Endothelial cell of umbilical vein (primary cell): ENCODE measurements around the gene TERT. TPM values are rescaled to one million over a fixed set of nuclear protein-coding genes. Genes with fewer than 3 reads are reported as not detected.
A peak's percentile ranks its signal among the peaks of the same experiment; 100 is the strongest.

Experiments
- BruUV-seq: library from RNA; stranded (reverse); fragments of 400-500 nt; replicated peaks from 2 replicates; lab custom pipeline; 2021; lab: Mats Ljungman, UMichigan
- CTCF ChIA-PET: fragments of 300-600, 350-600 bp; sonication (Branson Sonifier 250); formaldehyde crosslinking; loops from one replicate; lab custom pipeline; 2021; ENCODE audit warnings: antibody characterized with exemption, inconsistent platforms; lab: Charles Lee
- POLR2A ChIA-PET: fragments of 300-600, 350-600 bp; sonication (Branson Sonifier 250); formaldehyde crosslinking; loops from one replicate; lab custom pipeline; 2021; ENCODE audit warnings: antibody characterized with exemption, inconsistent platforms; lab: Charles Lee
- DNase-seq: peaks from one replicate; pipeline ENCODE4 v3.0.0-alpha.2; 2011; ENCODE audit warnings: low read depth, low spot score
- FAIRE-seq: peaks from 2 replicates; lab custom pipeline; 2011; peaks lifted over from hg19 to GRCh38; lab: Jason Lieb, UNC
- H2AFZ ChIP-seq: 2 replicates; pipeline ENCODE4 v1.6.0; 2012; ENCODE audit warnings: low read depth, low read length, control low read depth, inconsistent platforms
- H3K27ac ChIP-seq: 2 replicates; pipeline ENCODE4 v1.5.1; 2011; ENCODE audit warnings: low read depth, mild to moderate bottlenecking, control low read depth, low read length, moderate library complexity; ENCODE audit not compliant: insufficient read depth
- H3K27me3 ChIP-seq, 2 experiments: 2 replicates each; pipeline versions ENCODE4 v1.6.0 to v1.6.1; 2011; ENCODE audit warnings: low read length in 2 of 2, mixed read lengths in 1 of 2; ENCODE audit not compliant: control insufficient read depth in 2 of 2, insufficient read depth in 2 of 2
- H3K36me3 ChIP-seq, 2 experiments: 2 replicates in 1 of 2; 3 replicates in 1 of 2; pipeline ENCODE4 v1.5.1; 2011; ENCODE audit warnings: low read length in 2 of 2, mild to moderate bottlenecking in 1 of 2, moderate library complexity in 1 of 2; ENCODE audit not compliant: control insufficient read depth in 2 of 2, insufficient read depth in 2 of 2; ENCODE audit errors: extremely low read depth in 1 of 2
- H3K4me1 ChIP-seq: 3 replicates; pipeline ENCODE4 v1.5.1; 2011; ENCODE audit warnings: mild to moderate bottlenecking, low read length; ENCODE audit not compliant: control insufficient read depth, insufficient read depth; ENCODE audit errors: extremely low read depth
- H3K4me2 ChIP-seq: 2 replicates; pipeline ENCODE4 v1.6.1; 2011; ENCODE audit warnings: low read length, control low read depth, mixed read lengths; ENCODE audit not compliant: insufficient read depth
- H3K4me3 ChIP-seq, 3 experiments: fragments of 200-600 bp in 1 of 3; sonication (generic), shearing (Covaris generic) in 1 of 3; replicated peaks in 1 of 3; 2 replicates each; pipeline ENCODE4 v1.5.1; 2011 to 2016; ENCODE audit warnings: control low read depth in 3 of 3, low read length in 3 of 3, mild to moderate bottlenecking in 2 of 3, inconsistent platforms in 1 of 3, low read depth in 1 of 3, moderate library complexity in 1 of 3; ENCODE audit not compliant: insufficient read depth in 1 of 3
- H3K79me2 ChIP-seq: 2 replicates; pipeline ENCODE4 v1.6.0; 2012; ENCODE audit warnings: low read length, inconsistent platforms; ENCODE audit not compliant: control insufficient read depth, insufficient read depth
- H3K9ac ChIP-seq: replicated peaks from 2 replicates; pipeline ENCODE3; 2011; ENCODE audit warnings: low read length, control low read depth; ENCODE audit not compliant: insufficient read depth; ENCODE audit errors: extremely low read depth
- H3K9me1 ChIP-seq: replicated peaks from 3 replicates; pipeline ENCODE4 v1.6.0; 2011; ENCODE audit warnings: mild to moderate bottlenecking, low read length; ENCODE audit not compliant: control insufficient read depth, insufficient read depth; ENCODE audit errors: extremely low read depth
- H3K9me3 ChIP-seq: replicated peaks from 2 replicates; pipeline ENCODE4 v1.5.1; 2012; ENCODE audit warnings: low read length, inconsistent platforms; ENCODE audit not compliant: control insufficient read depth, insufficient read depth
- H4K20me1 ChIP-seq: replicated peaks from 2 replicates; pipeline ENCODE3; 2011; ENCODE audit warnings: mild to moderate bottlenecking, low read length; ENCODE audit not compliant: control insufficient read depth, insufficient read depth; ENCODE audit errors: extremely low read depth
- EZH2 ChIP-seq: IDR thresholded peaks from 2 replicates; pipeline ENCODE4 v1.6.1; 2012; ENCODE audit warnings: borderline replicate concordance, low read depth, mild to moderate bottlenecking, moderate library complexity, low read length, inconsistent platforms; ENCODE audit not compliant: severe bottlenecking
- FOS ChIP-seq: IDR thresholded peaks from 2 replicates; pipeline ENCODE4 v1.6.1; 2011; ENCODE audit warnings: mild to moderate bottlenecking, low read length, moderate library complexity, borderline replicate concordance; ENCODE audit not compliant: insufficient read depth
- GATA2 ChIP-seq: IDR thresholded peaks from 2 replicates; pipeline ENCODE4 v1.7.0; 2011; ENCODE audit warnings: low read depth, mild to moderate bottlenecking, moderate library complexity, mixed read lengths, low read length; ENCODE audit not compliant: insufficient read length, insufficient read depth
- JUN ChIP-seq: IDR thresholded peaks from 2 replicates; pipeline ENCODE4 v1.6.1; 2011; ENCODE audit warnings: borderline replicate concordance, low read depth; ENCODE audit not compliant: insufficient read length, insufficient read depth
- MYC ChIP-seq: IDR thresholded peaks from one replicate; pipeline ENCODE4 v1.6.1; 2011; ENCODE audit warnings: mild to moderate bottlenecking, low read depth, low read length
- POLR2A ChIP-seq: IDR thresholded peaks from 2 replicates; pipeline ENCODE4 v1.6.1; 2012; ENCODE audit warnings: low read depth, mild to moderate bottlenecking, control low read depth, low read length
- POLR2AphosphoS5 ChIP-seq: IDR thresholded peaks from 2 replicates; pipeline ENCODE4 v1.6.1; 2012; ENCODE audit warnings: low read depth, mild to moderate bottlenecking, control low read depth, low read length, moderate library complexity; ENCODE audit not compliant: insufficient read depth
- dilution Hi-C: fragments of 300-500 bp; cut with MboI; formaldehyde crosslinking; loops from one replicate; pipeline ENCODE4 v1.15.0; 2019; ENCODE audit warnings: low sequenced_read_pairs; ENCODE audit not compliant: extremely low pct_ligation_motif_present
- intact Hi-C: fragments of 100-400 bp; cut with micrococcal nuclease; formaldehyde crosslinking; loops from one replicate; pipeline ENCODE4 v1.10.0; 2022
- polyA plus RNA-seq, 4 experiments: library from polyadenylated mRNA; depleted of rRNA in 3 of 4; stranded (reverse) in 3 of 4; unstranded in 1 of 4; fragments of >200 nt; gene quantifications; 2 replicates each; pipeline versions ENCODE4 v1.2.1 to v1.2.3, GENCODE V29; 2011 to 2012; ENCODE audit warnings: missing spikeins in 1 of 4
- total RNA-seq: library from RNA; stranded (reverse); gene quantifications from 2 replicates; pipeline ENCODE4 v1.2.3, GENCODE V29; 2021
- TF ChIP-seq, protein P1 (sequence below), 2 donors: IDR thresholded peaks; 1 replicate in 1 of 2; 2 replicates in 1 of 2; pipeline ENCODE4 v1.5.1; 2011; ENCODE audit warnings: low read length in 2 of 2, mild to moderate bottlenecking in 2 of 2, moderate library complexity in 2 of 2, control low read depth in 1 of 2, inconsistent platforms in 1 of 2, low read depth in 1 of 2; ENCODE audit not compliant: insufficient read depth in 1 of 2; ENCODE audit errors: extremely low read depth in 1 of 2
- TF ChIP-seq, protein P2 (sequence below): IDR thresholded peaks from 2 replicates; pipeline ENCODE4 v1.6.1; 2011; ENCODE audit not compliant: insufficient read depth, insufficient read length

Gene TERT
- total and polyA plus RNA-seq, 2 donors (not counting 3 experiments of a cell fraction or from before 2014, with no cell fraction given), result 0.04 TPM; not detected in 1

DNA sequence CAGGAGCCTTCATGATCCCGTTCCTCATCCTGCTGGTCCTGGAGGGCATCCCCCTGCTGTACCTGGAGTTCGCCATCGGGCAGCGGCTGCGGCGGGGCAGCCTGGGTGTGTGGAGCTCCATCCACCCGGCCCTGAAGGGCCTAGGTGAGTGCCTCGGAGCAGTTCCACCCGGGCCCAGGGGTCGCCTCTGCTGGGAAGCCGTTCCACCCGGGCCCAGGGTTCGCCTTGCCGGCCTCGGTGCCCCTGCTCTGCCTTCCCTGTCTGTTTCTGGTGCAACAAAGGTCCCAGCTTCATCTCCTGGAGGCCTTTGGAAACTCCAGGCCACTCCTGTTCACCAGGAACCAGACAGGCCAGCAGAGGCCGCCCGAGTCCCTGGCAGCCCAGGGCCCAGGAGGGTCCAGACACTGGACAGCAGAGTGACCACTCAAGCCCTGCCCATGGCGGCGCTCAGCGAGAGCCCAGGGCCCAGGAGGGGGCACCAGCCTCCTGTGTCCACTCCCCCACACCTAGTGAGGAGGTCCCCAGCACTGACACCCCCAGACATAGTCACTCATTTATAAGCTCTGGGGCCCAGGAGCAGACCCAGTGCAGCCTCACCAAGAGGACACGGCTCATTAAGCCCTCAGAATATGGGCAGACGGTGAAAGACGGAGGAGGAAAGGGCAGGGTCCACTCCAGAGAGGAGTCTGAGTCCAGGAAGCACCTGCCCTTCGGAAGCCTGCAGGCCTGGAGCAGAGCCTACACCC is 86.0 kb downstream of the TERT start:
- no peak overlapping the region for H3K4me2 ChIP-seq
- intact Hi-C loops, result loop anchor here (2.0 kb wide), 1 partner anchor 436 kb away; no protein-coding TSS in a partner anchor
- H3K36me3 ChIP-seq, result no peaks in the 10 kb centered on the region
- H3K9me3 ChIP-seq, result no peaks in the 10 kb centered on the region
- POLR2A ChIA-PET, result interaction anchor here (0.6 kb wide), 1 partner anchor 219 kb away, joined by 3 read pairs; no protein-coding TSS in a partner anchor
- H3K79me2 ChIP-seq, result no peaks in the 10 kb centered on the region
- FAIRE-seq (no peak), DNase-seq (peak; percentile 24)
- no peaks in the 10 kb centered on the region for H4K20me1 ChIP-seq
- CTCF ChIA-PET, result interaction anchor here (0.7 to 4.0 kb wide), 9 partner anchors 24 to 445 kb away, joined by 3 to 55 read pairs (median 4); no protein-coding TSS in a partner anchor
- H3K27ac ChIP-seq, result no peak overlapping the region
- H3K4me3 ChIP-seq, result no peak overlapping the region
- no peaks in the 10 kb centered on the region for H3K9me1 ChIP-seq
- H2AFZ ChIP-seq, result no peak overlapping the region
- dilution Hi-C loops, result no loop called here
- TF ChIP-seq JUN, result no peak
- TF ChIP-seq, protein P1, sequence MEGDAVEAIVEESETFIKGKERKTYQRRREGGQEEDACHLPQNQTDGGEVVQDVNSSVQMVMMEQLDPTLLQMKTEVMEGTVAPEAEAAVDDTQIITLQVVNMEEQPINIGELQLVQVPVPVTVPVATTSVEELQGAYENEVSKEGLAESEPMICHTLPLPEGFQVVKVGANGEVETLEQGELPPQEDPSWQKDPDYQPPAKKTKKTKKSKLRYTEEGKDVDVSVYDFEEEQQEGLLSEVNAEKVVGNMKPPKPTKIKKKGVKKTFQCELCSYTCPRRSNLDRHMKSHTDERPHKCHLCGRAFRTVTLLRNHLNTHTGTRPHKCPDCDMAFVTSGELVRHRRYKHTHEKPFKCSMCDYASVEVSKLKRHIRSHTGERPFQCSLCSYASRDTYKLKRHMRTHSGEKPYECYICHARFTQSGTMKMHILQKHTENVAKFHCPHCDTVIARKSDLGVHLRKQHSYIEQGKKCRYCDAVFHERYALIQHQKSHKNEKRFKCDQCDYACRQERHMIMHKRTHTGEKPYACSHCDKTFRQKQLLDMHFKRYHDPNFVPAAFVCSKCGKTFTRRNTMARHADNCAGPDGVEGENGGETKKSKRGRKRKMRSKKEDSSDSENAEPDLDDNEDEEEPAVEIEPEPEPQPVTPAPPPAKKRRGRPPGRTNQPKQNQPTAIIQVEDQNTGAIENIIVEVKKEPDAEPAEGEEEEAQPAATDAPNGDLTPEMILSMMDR (IDR thresholded peaks at IDR 0.05; ENCODE audit: extremely low read depth in 1 of 2, insufficient read depth in 1 of 2, low read depth in 1 of 2, low read length in 2 of 2), result peak; percentile 18 to 63
- H3K4me1 ChIP-seq, result no peaks in the 10 kb centered on the region
- BruUV-seq, result no TSS peak
- no peak overlapping the region for H3K9ac ChIP-seq
- H3K27me3 ChIP-seq, result no peaks in the 10 kb centered on the region

DNA sequence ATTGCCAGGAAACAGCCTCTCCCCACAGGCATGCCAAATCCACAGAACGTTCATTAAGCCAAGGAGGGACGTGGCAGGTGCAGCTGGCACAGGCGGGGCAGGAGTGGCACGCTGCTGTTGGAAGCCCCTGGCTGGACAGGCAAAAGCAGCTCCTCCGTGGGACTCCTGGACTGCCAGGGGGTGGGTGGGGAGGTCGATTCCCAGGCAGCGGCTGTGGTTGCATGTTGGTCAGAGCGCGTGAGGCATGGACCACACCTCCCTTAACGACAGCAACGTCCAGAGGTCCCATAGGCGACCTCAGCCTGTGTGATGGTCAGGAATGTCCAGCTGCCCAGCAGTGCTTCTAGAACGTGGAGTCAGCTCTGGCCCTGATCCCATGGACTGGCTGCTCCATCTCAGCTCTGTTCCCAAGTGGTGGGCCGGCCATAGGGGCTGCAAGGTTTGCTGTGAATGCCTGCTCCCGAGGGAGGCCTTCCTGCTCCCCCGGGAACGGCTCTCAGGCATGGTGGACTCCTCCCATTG is 86.6 kb downstream of the TERT start:
- ChIA-PET CTCF (interaction anchor here (0.7 to 4.0 kb wide), 9 partner anchors 25 to 445 kb away, joined by 3 to 55 read pairs (median 4); no protein-coding TSS in a partner anchor), POLR2A (interaction anchor here (0.6 kb wide), 1 partner anchor 220 kb away, joined by 3 read pairs; no protein-coding TSS in a partner anchor)
- H3K4me3 ChIP-seq, result no peak overlapping the region
- TF ChIP-seq POLR2A (no peak), EZH2 (no peak), FOS (no peak), JUN (no peak), POLR2AphosphoS5 (no peak), MYC (no peak), GATA2 (no peak)
- TF ChIP-seq, protein P1 (IDR thresholded peaks at IDR 0.05; ENCODE audit: extremely low read depth in 1 of 2, insufficient read depth in 1 of 2, low read depth in 1 of 2, low read length in 2 of 2), result no peak
- TF ChIP-seq, protein P2, sequence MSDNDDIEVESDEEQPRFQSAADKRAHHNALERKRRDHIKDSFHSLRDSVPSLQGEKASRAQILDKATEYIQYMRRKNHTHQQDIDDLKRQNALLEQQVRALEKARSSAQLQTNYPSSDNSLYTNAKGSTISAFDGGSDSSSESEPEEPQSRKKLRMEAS, result no peak
- H3K27ac ChIP-seq, result no peak overlapping the region
- dilution Hi-C loops, result no loop called here
- intact Hi-C loops, result loop anchor here (2.0 kb wide), 1 partner anchor 437 kb away; no protein-coding TSS in a partner anchor
- H3K9ac ChIP-seq, result no peak overlapping the region
- H3K9me1 ChIP-seq, result no peaks in the 10 kb centered on the region
- H3K79me2 ChIP-seq, result no peaks in the 10 kb centered on the region
- no peaks in the 10 kb centered on the region for H3K4me1 ChIP-seq
- no TSS peak for BruUV-seq
- H4K20me1 ChIP-seq, result no peaks in the 10 kb centered on the region
- no peaks in the 10 kb centered on the region for H3K36me3 ChIP-seq
- no peak for DNase-seq
- no peak for FAIRE-seq
- no peaks in the 10 kb centered on the region for H3K27me3 ChIP-seq
- H2AFZ ChIP-seq, result no peak overlapping the region
- H3K9me3 ChIP-seq, result no peaks in the 10 kb centered on the region
- no peak overlapping the region for H3K4me2 ChIP-seq
